ENCODE measurements around the gene CCDC57.

CCDC57 gene

DNA sequence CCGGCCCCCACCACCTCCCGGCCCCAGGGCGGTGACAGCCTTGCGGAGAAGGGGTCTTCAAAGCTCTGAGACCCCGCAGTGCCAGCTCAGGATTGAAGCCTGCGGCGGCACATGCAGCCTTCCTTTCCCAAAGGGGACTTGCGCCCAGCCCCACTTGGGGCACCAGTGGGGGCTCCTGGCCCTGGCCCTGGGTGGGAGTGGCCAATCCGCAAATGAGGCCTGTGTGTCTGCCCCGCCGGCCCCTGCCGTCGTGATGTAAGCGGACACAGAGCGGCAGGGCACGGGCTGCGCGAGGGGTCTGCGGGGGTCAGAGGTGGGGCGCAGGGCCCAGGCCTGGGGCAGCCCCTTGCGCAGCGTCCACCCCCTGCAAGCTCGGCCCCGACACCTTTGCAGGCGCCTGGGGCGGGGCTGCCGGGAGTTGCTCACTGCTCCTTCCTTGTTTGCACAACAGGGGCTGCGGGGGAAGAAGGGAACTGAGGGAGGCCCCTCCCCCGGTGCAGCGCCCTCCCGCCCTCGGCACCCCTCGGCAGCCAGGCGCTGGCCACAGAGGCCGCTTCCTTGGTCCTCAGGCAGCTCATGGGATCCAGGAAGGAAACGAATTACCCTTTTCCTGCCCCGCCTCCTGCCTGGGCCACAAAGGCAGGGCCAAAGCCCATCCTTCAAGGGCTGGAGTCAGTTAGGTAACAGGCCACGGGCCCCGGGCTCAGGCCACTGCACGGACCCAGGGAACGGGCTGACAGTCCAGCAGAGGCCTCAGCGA lies 19.1 kb upstream of the CCDC57 start:
- peaks cover 14% of the 10 kb centered on the region for H3K4me1 ChIP-seq (ENCODE audit: control insufficient read depth, insufficient read depth, low read length)
- peak overlapping the region; percentile 80 for H3K4me3 ChIP-seq (ENCODE audit: low read length)
- no peaks in the 10 kb centered on the region for H3K9me3 ChIP-seq (ENCODE audit: control insufficient read depth, low read length)
- no peaks in the 10 kb centered on the region for H3K36me3 ChIP-seq (ENCODE audit: control insufficient read depth, insufficient read depth, low read length, severe bottlenecking)
- peak; percentile 74 for DNase-seq (ENCODE audit: low read depth)
- peak overlapping the region; percentile 92 for H3K9ac ChIP-seq (ENCODE audit: low read length)
- H3K27me3 ChIP-seq (replicated peaks; ENCODE audit: control insufficient read depth, insufficient read depth, low read length), result no peaks in the 10 kb centered on the region

DNA sequence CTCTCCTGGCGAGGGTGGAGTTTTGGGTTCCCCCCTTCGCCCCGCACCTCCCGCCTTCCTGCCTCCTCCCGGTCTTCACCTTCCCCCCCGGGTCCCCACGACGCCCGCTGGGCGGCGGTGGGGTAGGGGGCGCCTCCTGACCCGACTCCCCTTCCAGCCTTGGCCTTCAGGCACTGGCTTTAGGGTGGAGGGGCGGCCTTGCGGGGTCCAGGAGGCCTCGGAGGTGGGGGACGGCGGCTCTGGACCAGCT lies 18.6 kb upstream of the CCDC57 start:
- H3K9me3 ChIP-seq (ENCODE audit: control insufficient read depth, low read length), result no peaks in the 10 kb centered on the region
- DNase-seq (ENCODE audit: low read depth), result no peak
- peak overlapping the region; percentile 92 for H3K9ac ChIP-seq (ENCODE audit: low read length)
- no peaks in the 10 kb centered on the region for H3K27me3 ChIP-seq (replicated peaks; ENCODE audit: control insufficient read depth, insufficient read depth, low read length)
- H3K36me3 ChIP-seq (ENCODE audit: control insufficient read depth, insufficient read depth, low read length, severe bottlenecking), result no peaks in the 10 kb centered on the region
- H3K4me1 ChIP-seq (ENCODE audit: control insufficient read depth, insufficient read depth, low read length), result peaks cover 14% of the 10 kb centered on the region
- H3K4me3 ChIP-seq (ENCODE audit: low read length), result peak overlapping the region; percentile 80

DNA sequence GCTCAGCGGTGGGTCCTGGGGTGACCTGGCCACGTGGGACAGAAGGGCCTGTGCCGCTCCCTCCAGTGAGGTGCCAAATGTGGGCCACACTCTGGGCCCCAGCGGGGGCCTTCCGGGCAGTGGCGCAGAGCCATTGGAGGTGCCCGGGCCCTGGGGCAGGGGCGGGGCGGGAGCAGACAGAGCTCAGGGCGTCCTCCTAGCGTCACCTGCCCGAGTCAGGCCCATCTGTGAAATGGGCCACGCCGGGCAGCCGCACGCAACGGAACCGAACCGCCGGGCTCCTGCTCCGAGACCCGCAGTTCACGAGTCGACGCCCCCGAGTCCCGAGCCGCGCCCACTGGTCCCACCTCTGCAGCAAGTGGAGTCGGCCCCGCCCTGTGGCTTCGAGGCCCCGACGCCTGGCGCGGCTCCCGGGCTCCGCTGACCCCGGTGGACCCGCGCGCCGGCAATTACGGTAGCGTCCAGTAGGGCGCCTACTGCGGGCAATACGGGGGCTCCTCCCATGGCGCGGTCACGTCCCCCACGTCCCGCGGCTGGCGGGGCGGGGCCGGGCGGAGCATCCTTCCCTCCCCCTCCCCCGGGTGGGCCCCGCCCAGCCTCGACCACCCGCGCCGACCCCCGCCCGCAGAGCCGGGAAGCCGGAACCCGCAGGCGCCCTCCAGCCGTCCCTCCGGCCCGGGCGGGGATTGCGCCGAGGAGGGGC lies 18.1 kb upstream of the CCDC57 start:
- Histone ChIP-seq H3K36me3 (ENCODE audit: control insufficient read depth, insufficient read depth, low read length, severe bottlenecking) (no peaks in the 10 kb centered on the region), H3K4me3 (ENCODE audit: low read length) (peak overlapping the region; percentile 80), H3K9ac (ENCODE audit: low read length) (peak overlapping the region; percentile 92), H3K27me3 (replicated peaks; ENCODE audit: control insufficient read depth, insufficient read depth, low read length) (no peaks in the 10 kb centered on the region), H3K9me3 (ENCODE audit: control insufficient read depth, low read length) (no peaks in the 10 kb centered on the region), H3K4me1 (ENCODE audit: control insufficient read depth, insufficient read depth, low read length) (peaks cover 14% of the 10 kb centered on the region)
- peak; percentile 96 for DNase-seq (ENCODE audit: low read depth)

DNA sequence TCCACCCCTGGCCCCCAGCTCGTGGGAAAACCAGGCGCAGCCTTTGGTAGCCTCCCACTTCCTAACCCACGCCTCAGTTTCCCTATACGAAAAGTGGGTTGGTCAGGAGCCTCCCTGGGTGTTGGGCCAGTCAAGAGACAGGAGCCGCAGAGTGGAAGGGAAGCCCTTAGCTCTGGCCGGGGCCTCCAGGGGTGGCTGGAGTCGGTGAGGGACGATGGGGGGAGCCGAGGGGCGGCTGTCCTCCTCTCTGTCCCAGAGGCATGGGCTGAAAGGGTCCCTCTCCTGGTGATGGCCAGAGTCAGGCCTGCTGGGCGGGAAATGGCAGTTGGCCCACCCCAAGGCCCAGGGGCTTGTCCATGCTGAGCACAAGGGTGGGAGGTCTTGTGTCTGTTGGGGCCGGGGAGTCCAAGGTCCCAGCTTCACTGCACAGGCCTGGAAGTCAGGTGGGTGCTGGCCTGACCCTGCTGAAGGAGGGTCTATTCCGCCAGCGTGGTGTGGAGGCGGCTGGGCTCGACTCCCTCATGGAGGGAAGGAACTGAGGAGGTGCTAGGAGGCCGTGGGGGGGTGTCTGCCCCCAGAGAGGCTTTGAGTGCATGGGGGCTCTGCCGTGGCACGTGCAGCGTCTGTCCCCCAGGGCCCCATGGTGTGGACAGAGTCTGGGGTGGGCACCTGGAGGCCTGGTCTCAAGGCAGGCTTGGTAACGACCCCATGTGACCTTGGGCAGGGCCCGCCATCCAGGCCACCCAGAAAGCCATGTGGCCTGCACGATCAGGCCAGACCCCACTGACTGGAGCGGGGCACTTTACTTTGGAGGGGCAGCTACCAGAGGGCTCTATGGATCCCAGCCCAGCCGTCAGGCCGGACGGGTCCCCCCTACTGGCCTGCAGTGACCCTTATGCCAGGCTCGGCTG lies 17.3 kb upstream of the CCDC57 start:
- H3K9me3 ChIP-seq (ENCODE audit: control insufficient read depth, low read length), result no peaks in the 10 kb centered on the region
- DNase-seq (ENCODE audit: low read depth), result peak; percentile 45
- peak overlapping the region; percentile 82 for H3K9ac ChIP-seq (ENCODE audit: low read length)
- no peaks in the 10 kb centered on the region for H3K27me3 ChIP-seq (replicated peaks; ENCODE audit: control insufficient read depth, insufficient read depth, low read length)
- peak overlapping the region; percentile 80 for H3K4me3 ChIP-seq (ENCODE audit: low read length)
- H3K4me1 ChIP-seq (ENCODE audit: control insufficient read depth, insufficient read depth, low read length), result peaks cover 14% of the 10 kb centered on the region
- no peaks in the 10 kb centered on the region for H3K36me3 ChIP-seq (ENCODE audit: control insufficient read depth, insufficient read depth, low read length, severe bottlenecking)

DNA sequence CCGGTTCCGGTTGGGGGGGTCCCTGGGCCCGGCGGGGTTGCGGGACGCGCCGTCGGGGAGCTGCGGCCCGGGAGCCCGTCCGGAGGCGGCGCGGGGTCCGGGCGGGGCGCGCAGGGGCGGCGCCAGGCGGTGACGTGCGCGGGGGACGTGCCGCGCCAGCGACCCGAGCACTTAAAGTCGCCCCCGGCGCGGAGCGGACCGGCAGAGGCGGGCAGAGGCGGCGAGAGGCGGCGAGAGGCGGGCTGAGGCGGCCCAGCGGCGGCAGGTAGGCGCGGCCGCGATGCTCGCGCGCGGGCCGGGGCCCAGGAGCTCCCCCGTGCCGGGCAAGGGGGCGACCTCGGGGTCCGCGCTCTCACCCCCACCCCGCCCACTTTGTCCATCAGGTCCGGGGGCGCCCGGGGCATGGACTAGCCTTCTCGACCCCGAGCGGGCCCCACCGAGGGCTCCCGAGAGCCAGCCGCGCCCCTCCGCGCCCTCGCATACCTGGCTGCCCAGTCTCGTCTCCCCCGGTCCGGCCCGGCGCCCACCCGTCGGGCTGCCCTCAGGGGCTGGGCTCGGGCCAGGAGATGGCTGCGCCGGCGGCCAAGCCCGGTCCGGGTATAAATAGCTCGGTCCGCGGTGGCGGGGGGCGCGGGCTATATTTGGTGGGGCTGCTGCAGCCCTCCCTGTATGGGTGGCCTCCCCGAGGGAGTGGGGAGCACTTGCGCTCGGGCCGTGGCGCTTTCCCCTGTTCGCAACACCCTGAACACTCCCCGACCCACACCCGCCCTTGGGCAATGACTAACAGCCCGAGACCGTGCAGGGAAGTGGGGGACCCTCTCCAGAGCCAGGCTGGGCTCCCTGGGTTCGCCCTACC lies 16.4 kb upstream of the CCDC57 start, which contains the start of gene SLC16A3:
Gene SLC16A3, plus strand, starts transcription at position 201 of the 856 bp plus-strand sequence. CDS start 6,967 bp downstream, outside the sequence.
- peak within 1 kb of the TSS; percentile 82 for H3K9ac ChIP-seq (ENCODE audit: low read length)
- peaks cover 14% of the 10 kb centered on the region for H3K4me1 ChIP-seq (ENCODE audit: control insufficient read depth, insufficient read depth, low read length)
- H3K9me3 ChIP-seq (ENCODE audit: control insufficient read depth, low read length), result no peaks in the 10 kb centered on the region
- peak within 1 kb of the TSS; percentile 80 for H3K4me3 ChIP-seq (ENCODE audit: low read length)
- H3K36me3 ChIP-seq (ENCODE audit: control insufficient read depth, insufficient read depth, low read length, severe bottlenecking), result no peaks in the 10 kb centered on the region
- peak; percentile 92 for DNase-seq (ENCODE audit: low read depth)
- H3K27me3 ChIP-seq (replicated peaks; ENCODE audit: control insufficient read depth, insufficient read depth, low read length), result no peaks in the 10 kb centered on the region

DNA sequence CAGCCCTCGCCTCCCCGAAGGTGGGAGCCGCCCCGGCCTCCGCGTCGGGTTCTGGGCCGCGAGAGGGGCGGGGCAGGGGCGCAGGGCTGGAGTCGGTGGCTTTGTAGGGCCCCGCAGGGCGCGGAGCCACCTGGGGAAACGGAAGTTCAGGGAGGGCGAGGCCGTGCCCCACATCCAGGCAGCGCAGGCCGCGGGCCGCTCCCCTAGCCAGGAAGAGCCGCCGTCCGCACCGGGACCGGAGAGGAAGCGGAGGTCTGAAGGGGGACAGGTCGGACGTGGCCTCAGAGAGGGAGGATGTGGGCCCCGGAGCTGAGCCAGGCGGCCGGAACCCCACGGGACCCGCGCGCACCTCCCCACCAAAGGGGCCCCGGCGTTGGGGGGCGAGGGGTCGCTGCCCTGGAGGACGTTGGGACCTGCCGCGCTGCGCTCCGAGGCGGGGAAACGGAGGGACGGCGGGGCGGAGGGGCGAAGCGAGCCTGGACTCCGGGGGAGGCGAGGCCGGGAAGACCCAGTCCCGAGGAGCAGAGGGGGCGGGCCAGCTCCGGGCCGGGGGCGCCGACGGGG lies 15.7 kb upstream of the CCDC57 start:
- Histone ChIP-seq H3K4me3 (ENCODE audit: low read length) (peak overlapping the region; percentile 58), H3K36me3 (ENCODE audit: control insufficient read depth, insufficient read depth, low read length, severe bottlenecking) (no peaks in the 10 kb centered on the region), H3K4me1 (ENCODE audit: control insufficient read depth, insufficient read depth, low read length) (peaks cover 14% of the 10 kb centered on the region), H3K27me3 (replicated peaks; ENCODE audit: control insufficient read depth, insufficient read depth, low read length) (no peaks in the 10 kb centered on the region), H3K9me3 (ENCODE audit: control insufficient read depth, low read length) (no peaks in the 10 kb centered on the region), H3K9ac (ENCODE audit: low read length) (peak overlapping the region; percentile 67)
- DNase-seq (ENCODE audit: low read depth), result no peak

DNA sequence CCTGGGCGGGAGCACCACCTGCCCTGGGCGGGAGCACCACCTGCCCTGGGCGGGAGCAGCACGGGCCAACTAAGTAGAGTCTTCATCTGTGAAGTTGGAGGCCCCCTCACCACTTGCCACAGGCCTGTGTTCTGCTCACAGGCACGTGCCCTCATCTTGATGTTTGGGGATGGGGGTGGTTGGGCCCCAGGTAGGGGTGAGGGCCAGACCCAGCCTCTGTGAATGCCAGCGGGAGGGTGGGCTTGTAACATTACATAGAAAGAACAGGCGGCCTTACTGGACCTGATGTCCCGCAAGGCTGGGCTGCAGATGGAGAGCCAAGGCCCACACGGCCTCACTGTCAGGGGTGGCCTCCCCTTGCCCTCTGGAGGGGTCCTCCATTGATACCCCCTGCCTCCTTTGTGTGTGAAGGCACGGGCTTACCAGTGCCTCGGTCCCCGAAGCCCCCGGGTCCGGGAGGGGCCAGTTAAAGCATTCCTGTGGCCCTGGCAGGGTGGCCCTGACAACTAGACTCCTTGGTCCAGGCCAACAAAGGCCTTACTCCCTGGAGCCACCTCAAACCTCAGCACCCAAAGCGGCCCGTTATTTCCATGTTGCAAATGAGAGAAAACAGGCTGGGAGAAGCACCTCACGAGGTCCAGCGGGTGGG lies 15.1 kb upstream of the CCDC57 start:
- peaks cover 14% of the 10 kb centered on the region for H3K4me1 ChIP-seq (ENCODE audit: control insufficient read depth, insufficient read depth, low read length)
- H3K9me3 ChIP-seq (ENCODE audit: control insufficient read depth, low read length), result no peaks in the 10 kb centered on the region
- H3K27me3 ChIP-seq (replicated peaks; ENCODE audit: control insufficient read depth, insufficient read depth, low read length), result no peaks in the 10 kb centered on the region
- H3K4me3 ChIP-seq (ENCODE audit: low read length), result peak overlapping the region; percentile 58
- no peaks in the 10 kb centered on the region for H3K36me3 ChIP-seq (ENCODE audit: control insufficient read depth, insufficient read depth, low read length, severe bottlenecking)
- peak overlapping the region; percentile 67 for H3K9ac ChIP-seq (ENCODE audit: low read length)
- no peak for DNase-seq (ENCODE audit: low read depth)

DNA sequence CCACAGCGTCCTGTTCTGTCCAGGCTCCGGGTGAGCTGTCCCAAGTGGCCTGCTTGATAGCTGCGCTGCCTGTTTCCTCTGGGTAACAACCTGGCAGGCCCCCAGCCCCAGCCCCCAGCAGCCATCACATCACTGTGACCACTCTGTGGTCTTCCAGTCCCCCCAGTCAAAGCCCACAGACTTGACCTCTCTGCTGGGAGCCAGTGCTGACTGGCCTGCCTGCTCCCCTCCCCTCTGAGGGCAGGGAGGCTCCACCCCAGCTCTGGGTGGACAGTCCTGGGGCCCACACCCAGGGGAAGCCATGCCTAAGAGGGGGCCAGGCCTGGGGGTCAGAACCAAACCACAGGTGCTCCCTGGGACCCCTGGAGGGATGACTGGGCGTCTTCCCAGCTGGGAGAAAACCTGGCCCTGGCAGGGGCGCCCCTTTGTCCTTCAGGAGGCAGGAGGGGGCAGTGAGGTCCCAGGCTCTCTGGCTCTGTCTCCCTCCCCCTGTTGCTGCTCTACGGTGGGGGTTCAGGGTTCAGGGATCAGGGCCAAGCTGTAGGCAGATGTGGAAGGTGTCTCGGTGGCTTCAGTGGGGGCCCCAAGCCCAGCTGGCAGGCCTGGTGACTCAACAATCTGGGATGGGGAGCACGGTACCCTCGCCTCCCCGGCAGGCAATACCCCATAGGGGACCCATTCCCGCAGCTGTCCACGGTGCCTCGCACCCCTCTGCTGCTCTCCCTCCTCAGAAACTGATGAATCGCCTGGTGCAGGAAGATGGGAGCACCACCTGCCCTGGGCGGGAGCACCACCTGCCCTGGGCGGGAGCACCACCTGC lies 14.4 kb upstream of the CCDC57 start:
- DNase-seq (ENCODE audit: low read depth), result no peak
- H3K9me3 ChIP-seq (ENCODE audit: control insufficient read depth, low read length), result no peaks in the 10 kb centered on the region
- H3K36me3 ChIP-seq (ENCODE audit: control insufficient read depth, insufficient read depth, low read length, severe bottlenecking), result no peaks in the 10 kb centered on the region
- no peak overlapping the region for H3K4me3 ChIP-seq (ENCODE audit: low read length)
- no peaks in the 10 kb centered on the region for H3K27me3 ChIP-seq (replicated peaks; ENCODE audit: control insufficient read depth, insufficient read depth, low read length)
- no peak overlapping the region for H3K9ac ChIP-seq (ENCODE audit: low read length)
- H3K4me1 ChIP-seq (ENCODE audit: control insufficient read depth, insufficient read depth, low read length), result peaks cover 11% of the 10 kb centered on the region

DNA sequence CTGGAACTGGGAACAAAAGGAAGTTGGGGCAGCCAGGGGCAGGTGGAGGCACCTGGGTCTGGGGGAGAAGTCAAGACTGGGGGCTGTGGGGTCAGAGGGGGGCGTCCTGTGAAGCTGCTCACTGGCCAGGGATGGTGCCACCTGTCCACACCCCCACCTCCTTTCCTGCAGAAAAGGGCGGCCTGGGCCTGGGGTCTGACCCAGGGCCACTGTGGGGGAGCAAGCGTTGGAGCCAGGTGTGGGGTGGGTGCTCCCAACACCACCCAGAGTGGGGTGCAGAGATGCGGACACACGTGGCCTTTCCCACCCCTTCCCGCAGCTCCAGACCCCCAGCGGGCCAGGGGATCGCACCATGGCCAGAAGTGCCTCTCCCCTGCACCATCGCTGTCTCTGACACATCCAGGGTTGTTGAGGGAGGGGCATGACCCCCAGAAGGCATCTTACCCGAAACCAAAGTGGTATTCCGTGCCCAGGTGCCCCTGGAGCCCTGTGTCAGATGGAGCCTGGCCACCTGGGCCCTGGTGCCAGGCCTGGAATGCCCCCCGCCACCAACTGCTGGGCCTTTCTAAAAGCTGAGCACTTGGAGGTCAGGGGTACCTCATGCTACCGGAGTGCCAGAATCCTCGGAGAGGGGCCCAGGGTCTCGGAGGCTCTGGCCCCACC lies 13.6 kb upstream of the CCDC57 start:
- no peak overlapping the region for H3K4me3 ChIP-seq (ENCODE audit: low read length)
- no peaks in the 10 kb centered on the region for H3K36me3 ChIP-seq (ENCODE audit: control insufficient read depth, insufficient read depth, low read length, severe bottlenecking)
- H3K9ac ChIP-seq (ENCODE audit: low read length), result no peak overlapping the region
- peaks cover 11% of the 10 kb centered on the region for H3K4me1 ChIP-seq (ENCODE audit: control insufficient read depth, insufficient read depth, low read length)
- H3K27me3 ChIP-seq (replicated peaks; ENCODE audit: control insufficient read depth, insufficient read depth, low read length), result no peaks in the 10 kb centered on the region
- no peak for DNase-seq (ENCODE audit: low read depth)
- no peaks in the 10 kb centered on the region for H3K9me3 ChIP-seq (ENCODE audit: control insufficient read depth, low read length)
